Activated T-cell treated with anti-CD3 and anti-CD28 coated beads for 4 hours (primary cell): ENCODE results near the gene LYPD5.
"Not testable (repeated sequence)": the region's sequence is repeated elsewhere in the genome, so short reads cannot be mapped to it uniquely, and the experiment has no call there.

Source experiments
- DNase-seq: peaks from one replicate; pipeline ENCODE4 v3.0.0-alpha.2; 2020

The LYPD5 gene, protein sequence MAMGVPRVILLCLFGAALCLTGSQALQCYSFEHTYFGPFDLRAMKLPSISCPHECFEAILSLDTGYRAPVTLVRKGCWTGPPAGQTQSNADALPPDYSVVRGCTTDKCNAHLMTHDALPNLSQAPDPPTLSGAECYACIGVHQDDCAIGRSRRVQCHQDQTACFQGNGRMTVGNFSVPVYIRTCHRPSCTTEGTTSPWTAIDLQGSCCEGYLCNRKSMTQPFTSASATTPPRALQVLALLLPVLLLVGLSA

DNA sequence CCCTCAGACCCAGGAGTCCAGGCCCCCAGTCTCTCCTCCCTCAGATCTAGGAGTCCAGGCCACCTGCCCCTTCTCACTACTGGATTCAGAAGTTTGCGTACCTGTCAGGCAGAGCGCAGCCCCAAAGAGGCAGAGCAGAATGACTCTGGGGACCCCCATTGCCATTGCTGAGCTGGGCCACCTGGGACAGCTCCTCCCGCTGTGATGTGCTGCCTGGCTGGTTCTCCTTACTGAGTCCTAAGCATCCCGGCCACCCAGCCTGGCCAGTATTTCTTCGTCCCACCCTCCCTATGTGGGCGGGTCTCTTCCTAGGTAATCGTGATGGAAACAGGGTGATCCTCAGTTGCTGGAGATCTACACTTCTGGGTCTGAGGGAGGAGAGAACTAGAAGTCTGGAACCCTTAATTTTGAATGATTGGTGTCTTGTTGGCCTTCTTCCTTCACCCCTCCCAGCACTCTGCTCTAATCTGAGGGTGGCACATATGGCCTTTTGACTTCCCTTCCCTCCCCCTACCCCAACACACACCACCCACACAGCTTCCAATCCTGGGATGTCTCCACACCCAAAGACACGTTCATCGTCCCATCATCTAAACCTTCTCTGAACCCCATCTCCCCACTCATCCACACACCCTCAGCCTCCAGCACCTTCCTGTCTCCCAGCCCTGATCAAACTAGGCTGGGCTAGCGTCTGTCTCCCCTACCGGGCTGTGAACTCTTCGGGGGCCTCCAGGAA, at the start of gene LYPD5:
LYPD5 (minus strand) TSS at position 232 of the 736 bp plus-strand sequence; CDS start at position 165, 67 bp downstream.
- DNase-seq, result no peak

DNA sequence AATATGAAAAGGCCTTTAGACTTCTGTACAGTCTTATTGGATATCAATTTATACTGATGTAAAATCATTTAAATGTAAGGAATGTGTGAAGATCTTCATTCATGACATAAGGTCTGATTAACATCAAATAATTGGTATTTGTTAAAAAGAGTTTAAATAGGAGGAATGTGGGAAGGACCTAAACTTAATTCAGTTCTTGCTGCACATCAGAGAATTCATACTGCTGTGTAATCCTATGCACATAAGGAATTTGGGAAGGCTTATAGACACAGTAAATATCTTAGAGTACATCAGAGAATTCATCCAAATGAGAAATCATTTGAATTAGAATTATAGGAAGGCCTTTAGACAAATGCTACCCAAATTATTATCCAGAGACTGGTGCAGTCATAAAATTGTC, 46.6 kb upstream of the LYPD5 start:
- DNase-seq, result no peak

DNA sequence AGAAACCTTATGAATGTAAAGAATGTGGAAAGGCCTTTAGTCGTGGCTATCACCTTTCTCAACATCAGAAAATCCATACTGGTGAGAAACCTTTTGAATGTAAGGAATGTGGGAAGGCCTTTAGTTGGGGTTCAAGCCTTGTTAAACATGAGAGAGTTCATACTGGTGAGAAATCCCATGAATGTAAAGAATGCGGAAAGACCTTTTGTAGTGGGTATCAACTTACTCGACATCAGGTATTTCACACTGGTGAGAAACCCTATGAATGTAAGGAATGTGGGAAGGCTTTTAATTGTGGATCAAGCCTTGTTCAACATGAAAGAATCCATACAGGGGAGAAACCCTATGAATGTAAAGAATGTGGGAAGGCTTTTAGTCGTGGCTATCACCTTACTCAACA, 45.6 kb upstream of the LYPD5 start:
- DNase-seq, result no peak

DNA sequence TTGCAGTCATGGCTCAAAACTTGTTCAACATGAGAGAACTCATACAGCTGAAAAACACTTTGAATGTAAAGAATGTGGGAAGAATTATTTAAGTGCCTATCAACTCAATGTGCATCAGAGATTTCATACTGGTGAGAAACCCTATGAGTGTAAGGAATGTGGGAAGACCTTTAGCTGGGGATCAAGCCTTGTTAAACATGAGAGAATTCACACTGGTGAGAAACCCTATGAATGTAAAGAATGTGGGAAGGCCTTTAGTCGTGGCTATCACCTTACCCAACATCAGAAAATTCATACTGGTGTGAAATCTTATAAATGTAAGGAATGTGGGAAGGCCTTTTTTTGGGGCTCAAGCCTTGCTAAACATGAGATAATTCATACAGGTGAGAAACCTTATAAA, 45.0 kb upstream of the LYPD5 start:
- DNase-seq, result no peak

DNA sequence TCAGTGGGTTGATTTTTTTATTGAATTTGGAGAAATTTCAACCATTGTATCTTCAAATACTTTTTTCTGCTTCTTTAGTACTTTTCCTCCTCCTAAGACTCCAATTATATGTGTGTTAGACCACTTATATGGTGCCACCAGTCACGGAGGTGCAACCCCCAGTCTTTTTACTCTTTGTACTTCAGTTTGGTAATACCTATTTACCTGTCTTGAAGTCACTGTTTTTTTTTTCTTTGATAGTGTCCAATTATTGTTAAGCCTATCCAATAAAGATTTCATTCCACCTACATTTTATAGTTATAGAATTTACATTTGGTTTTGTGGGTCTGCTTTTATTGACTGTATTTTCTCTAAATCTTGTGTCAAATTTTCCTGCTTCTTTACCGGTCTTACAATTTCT, 39.8 kb upstream of the LYPD5 start:
- DNase-seq, result no peak

DNA sequence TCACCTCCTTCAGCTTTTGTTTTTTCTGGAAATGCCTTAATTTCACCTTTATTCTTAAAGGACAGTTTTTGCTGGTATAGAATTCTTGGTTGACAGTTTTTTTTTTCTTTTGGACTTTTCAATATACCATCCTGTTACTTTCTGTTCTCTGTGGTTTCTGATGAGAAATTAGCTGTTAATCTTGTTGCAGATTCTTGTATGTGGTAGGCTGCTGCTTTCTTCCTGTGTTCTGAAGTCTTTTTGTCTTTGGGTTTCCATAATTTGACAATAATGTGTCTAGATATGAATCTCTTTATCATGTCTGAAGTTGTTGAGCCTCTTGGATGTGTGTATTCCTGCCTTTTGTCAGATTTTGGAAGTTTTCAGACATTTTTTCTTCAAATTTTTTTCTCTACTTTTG, 36.9 kb upstream of the LYPD5 start:
- no peak for DNase-seq

DNA sequence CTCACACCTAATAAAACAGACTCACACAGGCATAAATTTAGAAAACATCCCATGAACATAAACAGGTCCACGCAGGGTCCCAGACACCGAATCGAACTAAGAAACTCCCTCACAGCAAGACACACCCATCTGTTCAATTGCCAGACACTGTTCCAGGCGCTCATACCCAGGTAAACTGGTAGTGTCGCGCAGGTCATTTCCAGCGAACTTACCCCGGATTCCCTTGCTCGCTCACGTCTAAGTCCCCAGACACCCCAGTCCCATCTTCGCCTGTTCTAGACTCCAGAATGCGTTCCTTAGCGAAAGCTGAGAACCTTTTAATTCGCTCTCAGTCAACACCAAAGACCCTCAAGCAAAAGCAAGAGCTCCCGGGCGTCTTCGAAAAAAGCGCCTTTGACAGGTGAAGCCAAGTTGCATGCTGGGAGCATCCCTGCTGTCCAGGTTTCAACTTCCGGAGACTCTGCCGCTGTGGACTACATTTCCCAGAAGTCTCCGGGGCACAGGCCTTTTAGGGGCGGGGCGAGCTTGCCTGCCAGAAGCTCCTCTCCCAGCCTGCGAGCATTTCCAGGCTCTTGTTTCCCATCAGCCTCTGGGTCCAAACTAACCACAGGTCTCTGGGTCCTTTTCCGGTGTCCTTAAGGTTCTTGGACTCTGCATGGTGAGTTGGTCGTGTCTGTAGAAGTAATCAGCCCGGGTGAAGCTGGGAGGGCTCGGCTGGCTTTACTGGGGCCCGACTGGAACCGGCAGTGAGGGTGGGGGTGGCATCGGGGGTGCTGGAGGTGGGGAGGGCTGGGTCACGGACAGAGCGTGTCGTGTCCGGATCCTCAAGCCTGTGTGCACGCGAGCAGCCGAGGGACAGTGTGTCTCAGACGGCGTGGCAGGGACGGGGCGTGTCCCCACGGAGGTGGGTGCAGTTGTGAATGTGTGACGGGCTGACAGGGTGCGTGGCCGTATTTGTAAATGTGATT, 24.8 kb upstream of the LYPD5 start, which contains the start of gene ZNF283:
ZNF283 (plus strand) TSS at position 535 of the 968 bp plus-strand sequence. CDS start 6,184 bp downstream, outside the sequence.
- DNase-seq, result peak; percentile 81

DNA sequence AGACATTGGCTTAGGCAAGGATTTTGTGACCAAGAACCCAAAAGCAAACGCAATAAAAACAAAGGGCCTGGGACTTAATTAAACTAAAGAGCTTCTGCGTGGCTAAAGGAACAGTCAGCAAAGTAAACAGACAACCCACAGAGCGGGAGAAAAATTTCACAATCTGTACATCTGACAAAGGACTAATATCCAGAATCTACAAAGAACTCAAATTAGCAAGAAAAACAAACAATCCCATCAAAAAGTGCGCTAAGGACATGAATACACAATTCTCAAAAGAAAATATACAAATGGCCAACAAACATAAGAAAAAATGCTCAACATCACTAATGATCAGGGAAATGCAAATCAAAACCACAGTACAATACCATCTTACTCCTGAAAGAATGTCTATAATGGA, 22.3 kb upstream of the LYPD5 start:
- DNase-seq, result not testable (repeated sequence)

DNA sequence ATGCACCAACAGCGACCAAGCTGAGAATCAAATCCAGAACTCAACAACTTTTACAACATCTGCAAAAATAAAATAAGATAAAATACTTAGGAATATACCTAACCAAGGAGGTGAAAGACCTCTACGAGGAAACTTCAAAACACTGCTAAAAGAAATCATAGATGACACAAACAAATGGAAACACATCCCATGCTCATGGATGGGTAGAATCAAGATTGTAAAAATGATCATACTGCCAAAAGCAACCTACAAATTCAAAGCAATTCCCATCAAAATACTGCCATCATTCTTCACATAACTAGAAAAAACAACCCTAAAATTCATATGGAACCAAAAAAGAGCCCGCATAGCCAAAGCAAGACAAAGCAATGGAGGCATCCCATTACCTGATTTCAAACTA, 21.6 kb upstream of the LYPD5 start:
- not testable (repeated sequence) for DNase-seq

DNA sequence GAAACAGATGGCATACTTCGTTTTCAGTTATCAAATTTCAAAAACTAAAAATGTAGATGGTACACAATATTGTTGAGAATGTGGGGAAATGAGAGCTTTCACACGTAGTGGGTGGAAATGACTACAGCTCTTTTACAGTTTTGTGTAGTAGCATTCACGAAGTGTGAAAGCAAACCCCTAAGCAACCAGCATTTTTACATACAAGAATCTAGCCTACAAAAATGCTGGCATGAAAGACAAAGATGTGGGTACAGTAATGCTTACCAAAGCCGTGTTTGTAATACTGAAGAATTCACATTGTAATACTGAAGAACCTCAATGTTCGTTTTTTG, 18.6 kb upstream of the LYPD5 start:
- DNase-seq, result no peak

DNA sequence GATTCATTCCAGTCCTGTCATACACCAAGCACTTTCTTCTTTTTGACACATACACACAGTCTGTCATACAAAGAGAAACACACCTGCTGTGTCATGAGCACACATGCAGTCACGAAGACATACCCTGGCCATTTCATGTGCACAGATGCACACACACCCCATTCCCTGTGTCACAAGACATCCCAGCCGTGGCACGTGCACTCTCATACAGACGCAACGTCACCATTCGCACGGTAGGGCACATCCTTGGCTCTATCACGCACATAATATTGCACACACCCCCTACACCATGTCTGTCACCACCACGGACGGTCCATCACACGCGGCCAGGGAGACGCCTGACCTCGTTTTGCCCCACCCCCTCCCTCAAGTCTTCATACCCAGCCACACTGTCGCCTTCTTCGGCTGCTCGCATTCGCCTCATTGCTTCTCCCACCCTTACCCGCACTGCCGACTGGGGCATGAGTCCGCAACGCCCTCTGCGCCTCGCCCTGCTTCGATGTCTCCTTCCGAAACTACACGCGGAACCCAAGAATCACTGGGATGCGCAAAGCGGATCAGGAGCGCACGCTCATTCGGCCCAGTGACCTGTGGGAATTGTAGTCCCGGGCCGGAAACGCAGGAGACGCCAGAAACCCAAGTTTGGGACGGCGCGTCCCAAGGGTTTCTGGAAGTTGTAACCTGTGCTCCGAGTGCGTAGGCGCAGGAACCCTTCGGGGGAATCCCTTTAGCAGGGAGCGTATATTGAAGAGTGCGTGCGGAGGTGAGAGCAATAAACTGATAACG, 18.0 kb upstream of the LYPD5 start:
- peak; percentile 7 for DNase-seq

DNA sequence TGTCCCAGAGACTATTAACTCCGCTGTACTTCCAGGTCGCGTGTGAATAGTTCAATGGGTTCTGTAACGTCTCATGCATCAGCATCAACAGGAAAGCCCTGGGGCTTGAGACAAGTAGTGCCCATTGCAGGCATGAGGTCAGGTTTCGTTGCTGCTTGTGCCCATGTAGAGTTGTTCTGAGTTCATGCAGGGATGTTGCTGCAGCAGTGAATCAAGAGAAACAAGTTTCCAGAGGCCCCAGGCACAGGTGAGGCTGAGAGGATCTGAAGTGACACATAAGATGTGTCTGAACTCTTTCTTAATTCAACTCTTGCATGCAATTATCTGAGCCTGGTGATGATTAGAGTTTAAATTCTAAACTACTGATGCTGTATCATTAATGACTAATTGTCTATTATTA, 16.3 kb upstream of the LYPD5 start:
- no peak for DNase-seq

DNA sequence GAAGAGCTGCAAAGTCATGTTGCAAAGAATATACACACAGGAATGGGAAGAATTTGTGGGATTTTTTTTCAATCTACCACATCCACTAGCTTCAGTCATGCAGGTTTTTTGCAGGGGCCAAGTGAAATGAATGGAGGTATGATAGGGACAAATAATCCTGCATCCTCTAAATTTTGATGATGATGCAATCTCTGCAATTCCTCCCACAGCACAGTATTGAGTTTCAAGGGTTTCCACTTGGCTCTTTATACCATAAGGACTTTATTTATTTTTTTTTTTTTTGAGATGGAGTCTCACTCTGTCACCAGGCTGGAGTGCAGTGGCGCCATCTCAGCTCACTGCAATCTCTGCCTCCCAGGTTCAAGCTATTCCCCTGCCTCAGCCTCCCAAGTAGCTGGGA, 15.2 kb upstream of the LYPD5 start:
- not testable (repeated sequence) for DNase-seq

DNA sequence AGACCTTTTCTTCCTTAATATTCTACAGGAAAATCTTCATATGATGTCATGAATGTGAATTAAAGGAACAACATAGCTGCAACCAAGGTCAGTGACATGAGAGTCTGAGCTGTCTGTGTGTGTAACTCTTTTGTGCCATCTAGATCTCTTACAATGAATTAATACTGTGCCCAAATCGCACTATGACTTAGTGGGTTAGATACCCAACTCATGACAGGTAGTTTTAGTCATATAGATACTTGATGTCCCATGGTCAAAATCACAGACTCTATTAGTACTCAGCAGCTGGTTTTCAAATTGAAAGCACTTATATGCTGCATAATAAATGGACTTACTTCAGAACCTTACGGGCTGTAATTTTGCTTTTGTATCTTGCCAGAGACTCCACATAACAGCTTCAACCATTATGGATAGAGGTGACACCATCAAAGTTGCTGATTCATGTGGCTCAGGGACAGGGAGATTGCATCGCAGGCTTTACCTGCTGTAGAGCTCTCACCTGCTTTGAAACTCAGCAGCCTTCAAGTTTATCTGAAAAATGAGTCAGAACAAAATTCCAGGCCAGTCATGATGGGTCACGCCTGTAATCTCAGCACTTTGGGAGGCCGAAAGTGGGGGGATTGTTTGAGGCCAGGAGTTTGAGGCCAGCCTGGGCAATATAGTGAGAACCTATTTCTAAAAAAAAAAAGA, 12.6 kb upstream of the LYPD5 start:
- DNase-seq, result no peak

DNA sequence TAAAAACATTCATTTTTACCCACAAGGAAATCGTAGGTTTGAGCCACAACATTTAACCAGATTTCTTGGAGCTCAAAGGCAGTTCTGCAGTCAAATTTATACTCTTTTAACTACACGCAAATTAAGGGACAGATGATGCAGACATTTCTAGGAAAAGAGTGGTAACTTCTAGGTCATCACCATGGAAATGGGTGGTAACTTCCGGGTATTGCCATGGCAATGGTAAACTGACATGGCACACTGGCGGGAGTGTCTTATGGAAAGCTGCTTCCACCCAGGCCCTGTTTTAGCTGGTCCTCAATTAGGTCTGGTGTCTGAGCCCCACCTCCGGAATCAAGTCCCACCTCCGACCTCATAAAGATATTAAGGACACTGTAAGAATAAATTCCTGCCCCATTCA, 10.4 kb upstream of the LYPD5 start:
- DNase-seq, result no peak

DNA sequence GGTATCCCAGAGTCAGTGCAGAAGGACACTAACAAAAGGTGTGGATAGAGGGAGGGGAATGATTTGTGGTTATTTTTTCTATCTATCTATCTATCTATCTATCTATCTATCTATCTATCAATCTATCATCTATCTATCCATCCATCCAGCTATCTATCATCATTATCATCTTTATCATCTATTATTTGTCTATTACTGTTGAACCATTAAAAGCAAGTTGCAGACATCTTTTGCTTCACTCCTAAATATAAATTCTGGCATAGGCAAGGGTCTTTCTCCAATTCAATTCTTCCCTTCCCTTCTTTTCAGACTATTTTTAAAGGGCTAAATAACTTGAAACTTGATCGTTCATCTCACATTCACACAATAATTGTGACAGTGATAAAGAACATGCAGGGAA, 10.0 kb upstream of the LYPD5 start:
- DNase-seq, result no peak

DNA sequence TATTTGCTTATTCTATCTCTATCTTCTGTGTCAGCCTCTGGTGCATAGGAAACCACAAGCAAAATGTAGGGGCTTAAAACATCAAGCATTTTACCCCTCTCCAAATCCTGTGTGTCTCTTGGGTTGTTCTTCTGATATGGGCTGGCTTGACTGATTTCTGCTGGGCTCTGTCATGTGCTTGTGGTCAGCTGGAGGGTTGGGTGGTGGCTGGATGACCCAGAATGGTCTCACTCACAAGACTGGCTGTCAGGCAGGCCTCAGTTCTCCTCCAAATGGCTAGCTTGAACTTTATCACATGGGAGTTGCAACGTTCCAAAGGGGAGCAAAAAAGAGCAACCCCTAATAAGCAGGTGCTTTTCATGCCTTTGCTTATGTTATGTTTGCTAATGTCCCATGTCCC, 9.6 kb upstream of the LYPD5 start:
- no peak for DNase-seq

DNA sequence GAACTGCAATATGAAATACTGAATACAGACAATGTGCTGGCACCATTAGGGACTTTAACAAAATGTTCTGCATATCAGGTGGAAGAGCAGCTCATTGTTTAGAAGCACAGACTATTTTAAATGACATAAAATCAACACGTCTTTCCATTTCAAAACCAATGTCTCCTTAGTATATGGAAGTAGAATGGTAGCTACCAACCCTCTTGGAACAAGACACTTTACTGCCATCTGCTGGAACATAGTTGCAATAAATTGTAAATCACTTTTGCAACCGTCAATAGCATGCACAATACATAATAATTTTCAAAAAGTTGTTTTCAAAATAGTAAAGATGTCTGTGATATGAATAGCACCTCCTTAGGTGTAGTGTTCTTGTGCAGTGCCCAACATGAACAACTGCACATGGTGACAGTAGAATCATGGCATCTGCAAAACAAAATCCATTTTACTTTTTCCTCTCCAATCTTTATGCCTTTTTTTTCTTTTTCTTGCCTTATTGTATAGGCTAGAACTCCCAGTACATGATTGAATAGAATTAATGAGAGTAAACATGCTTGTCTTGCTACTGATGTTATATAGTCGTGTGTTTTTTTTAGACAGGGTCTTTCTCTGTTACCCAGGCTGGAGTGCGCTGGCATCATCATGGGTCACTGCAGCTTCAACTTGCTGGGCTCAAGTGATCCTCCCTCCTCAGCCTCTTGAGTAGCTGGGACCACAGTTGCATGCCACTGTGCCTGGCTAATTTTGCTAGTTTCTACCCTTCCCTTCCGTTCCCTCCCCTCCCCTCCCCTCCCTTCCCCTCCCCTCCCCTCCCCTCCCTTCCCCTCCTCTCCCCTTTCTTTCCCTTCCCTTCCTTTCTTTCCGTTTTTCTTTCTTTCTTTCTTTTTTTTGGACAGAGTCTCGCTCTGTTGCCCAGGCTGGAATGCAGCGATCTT, 7.8 kb upstream of the LYPD5 start:
- DNase-seq, result no peak

DNA sequence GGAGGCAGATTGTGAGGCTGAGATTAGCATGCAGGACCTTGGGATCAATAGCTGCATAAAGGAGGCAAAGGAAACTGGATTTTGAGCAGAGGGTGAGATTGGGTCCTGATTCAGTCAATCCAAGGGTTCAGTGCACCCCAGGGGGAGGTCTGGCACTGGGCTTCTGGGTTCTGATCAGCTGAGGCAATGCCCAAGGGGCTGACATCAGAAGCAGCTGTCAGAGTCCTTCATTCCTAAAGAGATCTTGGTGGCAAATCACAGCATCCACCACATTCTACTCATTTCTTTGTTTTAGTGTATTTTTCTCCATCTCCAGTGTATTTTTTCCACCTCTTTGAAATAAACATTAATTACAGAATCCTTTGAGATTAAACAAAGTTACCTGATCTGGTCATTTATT, 5.4 kb upstream of the LYPD5 start:
- DNase-seq, result no peak

DNA sequence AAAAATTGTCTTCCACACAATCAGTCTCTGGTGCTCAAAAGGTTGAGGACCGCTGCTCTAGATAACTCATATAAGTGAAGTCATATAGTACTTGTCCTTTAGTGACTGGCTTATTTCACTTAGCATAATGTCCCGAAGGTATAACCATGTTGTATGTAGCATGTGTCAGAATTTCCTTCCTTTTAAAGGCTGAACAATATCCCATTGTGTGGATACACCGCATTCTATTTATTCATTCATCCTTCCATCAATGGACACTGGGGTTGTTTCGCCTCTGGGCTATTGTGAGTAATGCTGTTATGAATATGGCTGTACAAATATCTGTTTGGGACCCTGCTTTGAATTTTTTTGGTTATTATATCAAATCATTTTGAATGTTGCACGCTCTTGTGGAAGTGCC, 4.6 kb upstream of the LYPD5 start:
- DNase-seq, result no peak

DNA sequence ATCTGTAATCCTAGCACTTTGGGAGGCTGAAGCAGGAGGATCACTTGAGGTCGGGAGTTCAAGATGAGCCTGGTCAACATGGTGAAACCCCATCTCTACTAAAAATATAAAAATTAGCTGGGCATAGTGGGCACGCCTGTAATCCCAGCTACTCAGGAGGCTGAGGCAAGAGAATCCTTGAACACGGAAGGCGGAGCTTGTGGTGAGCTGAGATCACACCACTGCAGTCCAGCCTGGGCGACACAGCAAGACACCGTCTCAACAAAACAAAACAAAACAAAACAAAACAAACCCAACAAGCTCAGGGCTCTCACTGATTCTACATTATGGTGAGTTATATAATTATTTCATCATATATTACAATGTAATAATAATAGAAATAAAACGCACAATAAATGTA, 4.2 kb upstream of the LYPD5 start:
- DNase-seq, result not testable (repeated sequence)
